Suprapubic skin (tissue), 3 donors: Measurements from ENCODE around the gene SUPT20HL1.

Experiments used
- CTCF ChIP-seq, 2 donors: fragments of 200-600 bp in 1 of 2; fragments of 450-650 bp in 1 of 2; sonication (generic) in 1 of 2; IDR thresholded peaks; one replicate each; pipeline ENCODE4 v1.5.1; 2016 to 2019; ENCODE audit warnings: antibody characterized with exemption in 2 of 2, mild to moderate bottlenecking in 1 of 2, moderate library complexity in 1 of 2
- POLR2AphosphoS5 ChIP-seq, 3 donors: sonication (generic); formaldehyde crosslinking; IDR thresholded peaks; one replicate each; pipeline ENCODE4 v1.6.1; 2017; ENCODE audit warnings: antibody characterized with exemption in 3 of 3

GRCh38 chrX:24375600-24376131, 15.2 kb downstream of the SUPT20HL1 start:
- TF ChIP-seq CTCF (IDR thresholded peaks at IDR 0.05) (no peak), POLR2AphosphoS5 (IDR thresholded peaks at IDR 0.05) (no peak)
